Stimulated activated naive CD4-positive, alpha-beta T cell treated with Interleukin-2 at 50 U/mL for 16 hours (primary cell): ENCODE data around the gene RSPH3.
A peak's percentile ranks its signal among the peaks of the same experiment; 100 is the strongest.
"Not testable (repeated sequence)": the region's sequence is repeated elsewhere in the genome, so short reads cannot be mapped to it uniquely, and the experiment has no call there.

Experiments used
- DNase-seq: peaks from one replicate; lab custom pipeline; 2025; lab: John Stamatoyannopoulos, UW

The RSPH3 gene

GRCh38 chr6:159023893-159024292, 23.9 kb upstream of the RSPH3 start:
- DNase-seq = peak; percentile 32

GRCh38 chr6:159020011-159020410, 20.0 kb upstream of the RSPH3 start:
- no peak for DNase-seq

- no peak for DNase-seq
Measured at GRCh38 chr6:159017757-159018559, 18.0 kb upstream of the RSPH3 start.

GRCh38 chr6:159014406-159014805, 14.4 kb upstream of the RSPH3 start:
- DNase-seq = no peak

GRCh38 chr6:159013229-159013628, 13.2 kb upstream of the RSPH3 start:
- DNase-seq = no peak

- no peak for DNase-seq
Measured at GRCh38 chr6:159012201-159012600, 12.2 kb upstream of the RSPH3 start.

- DNase-seq = not testable (repeated sequence)
Measured at GRCh38 chr6:159010037-159010612, 10.1 kb upstream of the RSPH3 start.

- DNase-seq = no peak
Measured at GRCh38 chr6:159008656-159009288, 8.8 kb upstream of the RSPH3 start.

- DNase-seq = no peak
Measured at GRCh38 chr6:159007510-159007909, 7.5 kb upstream of the RSPH3 start.

GRCh38 chr6:159005436-159005835, 5.4 kb upstream of the RSPH3 start:
- DNase-seq = no peak

- no peak for DNase-seq
Measured at GRCh38 chr6:159004592-159004991, 4.6 kb upstream of the RSPH3 start.

- DNase-seq = no peak
Measured at GRCh38 chr6:159002432-159003155, 2.6 kb upstream of the RSPH3 start.

GRCh38 chr6:158999154-158999665, 792 bp downstream of the RSPH3 start:
- DNase-seq = no peak

- DNase-seq = no peak
Measured at GRCh38 chr6:158996856-158997255, 3.1 kb downstream of the RSPH3 start.

- no peak for DNase-seq
Measured at GRCh38 chr6:158993639-158994038, 6.4 kb downstream of the RSPH3 start.

GRCh38 chr6:158991017-158991723, 8.8 kb downstream of the RSPH3 start:
- no peak for DNase-seq

- not testable (repeated sequence) for DNase-seq
Measured at GRCh38 chr6:158989711-158990110, 10.3 kb downstream of the RSPH3 start.

- DNase-seq = no peak
Measured at GRCh38 chr6:158988477-158988876, 11.5 kb downstream of the RSPH3 start.

GRCh38 chr6:158987657-158988056, 12.3 kb downstream of the RSPH3 start:
- no peak for DNase-seq

GRCh38 chr6:158978757-158979156, 21.2 kb downstream of the RSPH3 start:
- no peak for DNase-seq

- no peak for DNase-seq
Measured at GRCh38 chr6:158977382-158977781, 22.6 kb downstream of the RSPH3 start.
